ENCODE results near the gene MMP13. TPM values are rescaled to one million over a fixed set of nuclear protein-coding genes. Genes with fewer than 3 reads are reported as not detected.

Gene MMP13
- total RNA-seq, 4 donors from 2014 or later = not detected

GRCh38 chr11:102925988-102926387 lies 29.5 kb downstream of the MMP13 start:
- no peaks in the 10 kb centered on the region for H3K9me3 ChIP-seq
- TF ChIP-seq CTCF (IDR thresholded peaks at IDR 0.05) (no peak), POLR2A (IDR thresholded peaks at IDR 0.05; ENCODE audit: low read depth) (no peak), POLR2AphosphoS5 (IDR thresholded peaks at IDR 0.05) (no peak), EP300 (IDR thresholded peaks at IDR 0.05) (no peak)
- no peak overlapping the region for H3K27ac ChIP-seq (replicated peaks in 1 of 4)
- no peaks in the 10 kb centered on the region for H3K4me1 ChIP-seq
- intact Hi-C loops (cut with DNase I) = no loop called here
- 93% methylated on average over 3 of the region's 3 CpGs for whole genome bisulfite sequencing
- H3K36me3 ChIP-seq = no peaks in the 10 kb centered on the region
- DNase-seq (ENCODE audit: extremely low spot score) = no peak
- H3K4me3 ChIP-seq = no peak overlapping the region
- H3K27me3 ChIP-seq = no peaks in the 10 kb centered on the region

- 61% methylated on average over 6 of the region's 6 CpGs for WGBS
- no peaks in the 10 kb centered on the region for H3K27me3 ChIP-seq
- TF ChIP-seq CTCF (IDR thresholded peaks at IDR 0.05) (no peak), POLR2A (IDR thresholded peaks at IDR 0.05; ENCODE audit: low read depth) (no peak), POLR2AphosphoS5 (IDR thresholded peaks at IDR 0.05) (no peak), EP300 (IDR thresholded peaks at IDR 0.05) (no peak)
- DNase-seq (ENCODE audit: extremely low spot score) = no peak
- H3K9me3 ChIP-seq = no peaks in the 10 kb centered on the region
- H3K4me1 ChIP-seq = no peaks in the 10 kb centered on the region
- H3K27ac ChIP-seq (replicated peaks in 1 of 4) = no peak overlapping the region
- H3K36me3 ChIP-seq = no peaks in the 10 kb centered on the region
- intact Hi-C loops (cut with DNase I) = no loop called here
- no peak overlapping the region for H3K4me3 ChIP-seq
Observed at GRCh38 chr11:102924851-102925380, 30.6 kb downstream of the MMP13 start.

GRCh38 chr11:102921587-102922220 lies 33.8 kb downstream of the MMP13 start:
- intact Hi-C loops (cut with DNase I) = no loop called here
- TF ChIP-seq POLR2AphosphoS5 (IDR thresholded peaks at IDR 0.05) = no peak
- TF ChIP-seq CTCF (IDR thresholded peaks at IDR 0.05) = no peak
- no peak for TF ChIP-seq POLR2A (IDR thresholded peaks at IDR 0.05; ENCODE audit: low read depth)
- TF ChIP-seq EP300 (IDR thresholded peaks at IDR 0.05) = no peak
- Histone ChIP-seq H3K27ac (replicated peaks in 1 of 4) (no peak overlapping the region), H3K4me3 (no peak overlapping the region), H3K9me3 (no peaks in the 10 kb centered on the region), H3K4me1 (no peaks in the 10 kb centered on the region), H3K27me3 (no peaks in the 10 kb centered on the region), H3K36me3 (no peaks in the 10 kb centered on the region)
- 51% methylated on average over 3 of the region's 3 CpGs for WGBS
- DNase-seq (ENCODE audit: extremely low spot score) = no peak

GRCh38 chr11:102920118-102920684 lies 35.3 kb downstream of the MMP13 start:
- WGBS = 59% methylated on average over 13 of the region's 13 CpGs
- TF ChIP-seq POLR2A (IDR thresholded peaks at IDR 0.05; ENCODE audit: low read depth) = no peak
- TF ChIP-seq POLR2AphosphoS5 (IDR thresholded peaks at IDR 0.05) = no peak
- no peak for TF ChIP-seq CTCF (IDR thresholded peaks at IDR 0.05)
- no peak for TF ChIP-seq EP300 (IDR thresholded peaks at IDR 0.05)
- Histone ChIP-seq H3K4me1 (no peaks in the 10 kb centered on the region), H3K27ac (replicated peaks in 1 of 4) (no peak overlapping the region), H3K4me3 (no peak overlapping the region), H3K36me3 (no peaks in the 10 kb centered on the region), H3K9me3 (no peaks in the 10 kb centered on the region), H3K27me3 (no peaks in the 10 kb centered on the region)
- intact Hi-C loops (cut with DNase I) = no loop called here
- no peak for DNase-seq (ENCODE audit: extremely low spot score)

All from esophagus muscularis mucosa (tissue), 4 donors.